H1 (cell line): Measurements from ENCODE around the gene ALDOA. TPM values are rescaled to one million over a fixed set of nuclear protein-coding genes. Genes with fewer than 3 reads are reported as not detected.

ENCODE experiments used
- GABPA ChIP-seq: IDR thresholded peaks from 2 replicates; pipeline ENCODE4 v1.6.1; 2011; ENCODE audit warnings: mild to moderate bottlenecking, low read length, moderate library complexity, borderline replicate concordance; ENCODE audit not compliant: insufficient read depth
- JUN ChIP-seq: IDR thresholded peaks from 2 replicates; pipeline ENCODE4 v1.6.1; 2011; ENCODE audit warnings: low read depth, mild to moderate bottlenecking, improper control_type of control experiment, low read length
- NRF1 ChIP-seq: IDR thresholded peaks from 2 replicates; pipeline ENCODE4 v1.6.1; 2011; ENCODE audit warnings: mild to moderate bottlenecking, low read depth, low read length, improper control_type of control experiment
- RFX5 ChIP-seq: IDR thresholded peaks from 2 replicates; pipeline ENCODE4 v1.6.1; 2011; ENCODE audit warnings: low read depth, low read length, improper control_type of control experiment, borderline replicate concordance
- RNF2 ChIP-seq: fragments of 200-900, 300-1000 bp; sonication (generic); IDR thresholded peaks from 2 replicates; pipeline ENCODE4 v1.7.1; 2016; ENCODE audit warnings: borderline replicate concordance, low read depth, mild to moderate bottlenecking, antibody characterized with exemption, low read length; ENCODE audit not compliant: poor library complexity, severe bottlenecking; ENCODE audit errors: missing control alignments
- SIN3A ChIP-seq, 2 experiments: IDR thresholded peaks in 1 of 2; conservative IDR thresholded peaks in 1 of 2; 2 replicates each; pipeline ENCODE4 v1.6.1; 2011 to 2012; ENCODE audit warnings: low read length in 2 of 2, improper control_type of control experiment in 1 of 2, low read depth in 1 of 2, mild to moderate bottlenecking in 1 of 2
- TAF7 ChIP-seq: optimal IDR thresholded peaks from 2 replicates; pipeline ENCODE3; 2011; ENCODE audit warnings: low read depth, mild to moderate bottlenecking, inconsistent platforms, low read length, moderate library complexity, borderline replicate concordance
- USF2 ChIP-seq: IDR thresholded peaks from 2 replicates; pipeline ENCODE4 v1.6.1; 2011; ENCODE audit warnings: low read length, improper control_type of control experiment
- YY1 ChIP-seq: IDR thresholded peaks from 2 replicates; pipeline ENCODE4 v1.6.1; 2011; ENCODE audit warnings: low read depth, mild to moderate bottlenecking, low read length
- polyA plus RNA-seq, 7 experiments: library from polyadenylated mRNA; depleted of rRNA in 3 of 7; stranded (reverse) in 5 of 7; unstranded in 2 of 7; fragments of >200 nt in 5 of 7; fragments of 200-250 nt in 2 of 7; gene quantifications; 1 replicate in 5 of 7; 2 replicates in 1 of 7; 4 replicates in 1 of 7; pipeline versions ENCODE4 v1.2.1 to v1.2.3, GENCODE V29; 2011 to 2013; ENCODE audit warnings: missing spikeins in 2 of 7, mixed read lengths in 2 of 7
- total RNA-seq: library from RNA; stranded (reverse); fragmentation: NEBNext Ultra II Directional; extraction: Animal tissue kit (Norgen Biotek cat#: 25700); gene quantifications from 2 replicates; pipeline ENCODE4 v1.2.1, GENCODE V29; 2021
- TF ChIP-seq, protein P1 (sequence below): fragments of 300-600 bp; sonication (generic); IDR thresholded peaks from 2 replicates; pipeline ENCODE4 v1.7.1; 2012; ENCODE audit warnings: low read length, moderate library complexity, mild to moderate bottlenecking, inconsistent platforms; ENCODE audit not compliant: insufficient replicate concordance

ALDOA gene
- total and polyA plus RNA-seq, 2 of the 8 experiments (the other 6 are each of a cell fraction or from before 2014, with no cell fraction given) = 1,072 to 1,083 TPM

DNA sequence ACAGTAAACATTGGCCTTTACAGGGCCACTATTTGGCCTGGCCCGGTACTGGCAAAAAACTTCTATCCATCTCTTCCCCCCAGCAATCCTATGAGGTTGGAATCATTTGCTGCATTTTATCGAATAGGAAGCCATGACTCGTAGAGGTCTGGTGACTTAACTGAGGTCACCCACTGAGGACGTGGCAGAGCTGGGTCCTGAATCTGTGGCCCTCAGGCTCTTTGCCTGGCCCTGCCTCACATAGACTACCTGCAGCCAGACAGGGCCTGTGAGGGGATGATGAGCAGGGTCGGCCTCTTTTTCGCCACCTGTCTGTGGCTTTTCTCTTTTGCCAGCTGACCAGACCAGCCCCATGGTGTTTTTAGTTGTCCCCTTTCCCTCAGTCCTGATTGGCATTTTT, 12.1 kb downstream of the ALDOA start (continued):
- TF ChIP-seq, protein P1, sequence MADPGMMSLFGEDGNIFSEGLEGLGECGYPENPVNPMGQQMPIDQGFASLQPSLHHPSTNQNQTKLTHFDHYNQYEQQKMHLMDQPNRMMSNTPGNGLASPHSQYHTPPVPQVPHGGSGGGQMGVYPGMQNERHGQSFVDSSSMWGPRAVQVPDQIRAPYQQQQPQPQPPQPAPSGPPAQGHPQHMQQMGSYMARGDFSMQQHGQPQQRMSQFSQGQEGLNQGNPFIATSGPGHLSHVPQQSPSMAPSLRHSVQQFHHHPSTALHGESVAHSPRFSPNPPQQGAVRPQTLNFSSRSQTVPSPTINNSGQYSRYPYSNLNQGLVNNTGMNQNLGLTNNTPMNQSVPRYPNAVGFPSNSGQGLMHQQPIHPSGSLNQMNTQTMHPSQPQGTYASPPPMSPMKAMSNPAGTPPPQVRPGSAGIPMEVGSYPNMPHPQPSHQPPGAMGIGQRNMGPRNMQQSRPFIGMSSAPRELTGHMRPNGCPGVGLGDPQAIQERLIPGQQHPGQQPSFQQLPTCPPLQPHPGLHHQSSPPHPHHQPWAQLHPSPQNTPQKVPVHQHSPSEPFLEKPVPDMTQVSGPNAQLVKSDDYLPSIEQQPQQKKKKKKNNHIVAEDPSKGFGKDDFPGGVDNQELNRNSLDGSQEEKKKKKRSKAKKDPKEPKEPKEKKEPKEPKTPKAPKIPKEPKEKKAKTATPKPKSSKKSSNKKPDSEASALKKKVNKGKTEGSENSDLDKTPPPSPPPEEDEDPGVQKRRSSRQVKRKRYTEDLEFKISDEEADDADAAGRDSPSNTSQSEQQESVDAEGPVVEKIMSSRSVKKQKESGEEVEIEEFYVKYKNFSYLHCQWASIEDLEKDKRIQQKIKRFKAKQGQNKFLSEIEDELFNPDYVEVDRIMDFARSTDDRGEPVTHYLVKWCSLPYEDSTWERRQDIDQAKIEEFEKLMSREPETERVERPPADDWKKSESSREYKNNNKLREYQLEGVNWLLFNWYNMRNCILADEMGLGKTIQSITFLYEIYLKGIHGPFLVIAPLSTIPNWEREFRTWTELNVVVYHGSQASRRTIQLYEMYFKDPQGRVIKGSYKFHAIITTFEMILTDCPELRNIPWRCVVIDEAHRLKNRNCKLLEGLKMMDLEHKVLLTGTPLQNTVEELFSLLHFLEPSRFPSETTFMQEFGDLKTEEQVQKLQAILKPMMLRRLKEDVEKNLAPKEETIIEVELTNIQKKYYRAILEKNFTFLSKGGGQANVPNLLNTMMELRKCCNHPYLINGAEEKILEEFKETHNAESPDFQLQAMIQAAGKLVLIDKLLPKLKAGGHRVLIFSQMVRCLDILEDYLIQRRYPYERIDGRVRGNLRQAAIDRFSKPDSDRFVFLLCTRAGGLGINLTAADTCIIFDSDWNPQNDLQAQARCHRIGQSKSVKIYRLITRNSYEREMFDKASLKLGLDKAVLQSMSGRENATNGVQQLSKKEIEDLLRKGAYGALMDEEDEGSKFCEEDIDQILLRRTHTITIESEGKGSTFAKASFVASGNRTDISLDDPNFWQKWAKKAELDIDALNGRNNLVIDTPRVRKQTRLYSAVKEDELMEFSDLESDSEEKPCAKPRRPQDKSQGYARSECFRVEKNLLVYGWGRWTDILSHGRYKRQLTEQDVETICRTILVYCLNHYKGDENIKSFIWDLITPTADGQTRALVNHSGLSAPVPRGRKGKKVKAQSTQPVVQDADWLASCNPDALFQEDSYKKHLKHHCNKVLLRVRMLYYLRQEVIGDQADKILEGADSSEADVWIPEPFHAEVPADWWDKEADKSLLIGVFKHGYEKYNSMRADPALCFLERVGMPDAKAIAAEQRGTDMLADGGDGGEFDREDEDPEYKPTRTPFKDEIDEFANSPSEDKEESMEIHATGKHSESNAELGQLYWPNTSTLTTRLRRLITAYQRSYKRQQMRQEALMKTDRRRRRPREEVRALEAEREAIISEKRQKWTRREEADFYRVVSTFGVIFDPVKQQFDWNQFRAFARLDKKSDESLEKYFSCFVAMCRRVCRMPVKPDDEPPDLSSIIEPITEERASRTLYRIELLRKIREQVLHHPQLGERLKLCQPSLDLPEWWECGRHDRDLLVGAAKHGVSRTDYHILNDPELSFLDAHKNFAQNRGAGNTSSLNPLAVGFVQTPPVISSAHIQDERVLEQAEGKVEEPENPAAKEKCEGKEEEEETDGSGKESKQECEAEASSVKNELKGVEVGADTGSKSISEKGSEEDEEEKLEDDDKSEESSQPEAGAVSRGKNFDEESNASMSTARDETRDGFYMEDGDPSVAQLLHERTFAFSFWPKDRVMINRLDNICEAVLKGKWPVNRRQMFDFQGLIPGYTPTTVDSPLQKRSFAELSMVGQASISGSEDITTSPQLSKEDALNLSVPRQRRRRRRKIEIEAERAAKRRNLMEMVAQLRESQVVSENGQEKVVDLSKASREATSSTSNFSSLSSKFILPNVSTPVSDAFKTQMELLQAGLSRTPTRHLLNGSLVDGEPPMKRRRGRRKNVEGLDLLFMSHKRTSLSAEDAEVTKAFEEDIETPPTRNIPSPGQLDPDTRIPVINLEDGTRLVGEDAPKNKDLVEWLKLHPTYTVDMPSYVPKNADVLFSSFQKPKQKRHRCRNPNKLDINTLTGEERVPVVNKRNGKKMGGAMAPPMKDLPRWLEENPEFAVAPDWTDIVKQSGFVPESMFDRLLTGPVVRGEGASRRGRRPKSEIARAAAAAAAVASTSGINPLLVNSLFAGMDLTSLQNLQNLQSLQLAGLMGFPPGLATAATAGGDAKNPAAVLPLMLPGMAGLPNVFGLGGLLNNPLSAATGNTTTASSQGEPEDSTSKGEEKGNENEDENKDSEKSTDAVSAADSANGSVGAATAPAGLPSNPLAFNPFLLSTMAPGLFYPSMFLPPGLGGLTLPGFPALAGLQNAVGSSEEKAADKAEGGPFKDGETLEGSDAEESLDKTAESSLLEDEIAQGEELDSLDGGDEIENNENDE = no peak
- TF ChIP-seq SIN3A (conservative IDR thresholded peaks at IDR 0.05 in 1 of 2, IDR thresholded peaks at IDR 0.05 in 1 of 2; ENCODE audit: low read depth in 1 of 2, low read length in 2 of 2) (no peak), YY1 (no peak), NRF1 (no peak), GABPA (no peak), TAF7 (no peak), USF2 (no peak), RNF2 (no peak), JUN (no peak), RFX5 (no peak)
